Kidney capillary endothelial cell (primary cell): Measurements from ENCODE around the gene PPFIBP2.

Experiments
- DNase-seq: peaks from one replicate; pipeline ENCODE4 v3.0.0-alpha.2; 2018; ENCODE audit warnings: low spot score

The PPFIBP2 gene

GRCh38 chr11:7552666-7553065 is 38.9 kb downstream of the PPFIBP2 start:
- no peak for DNase-seq

GRCh38 chr11:7555052-7555699 is 41.4 kb downstream of the PPFIBP2 start:
- no peak for DNase-seq

- DNase-seq: no peak
Observed at GRCh38 chr11:7558046-7558445, 44.2 kb downstream of the PPFIBP2 start.

GRCh38 chr11:7559398-7560283 is 45.8 kb downstream of the PPFIBP2 start:
- DNase-seq: no peak

GRCh38 chr11:7561562-7561961 is 47.8 kb downstream of the PPFIBP2 start:
- no peak for DNase-seq

- DNase-seq: no peak
Observed at GRCh38 chr11:7563281-7563680, 49.5 kb downstream of the PPFIBP2 start.

- DNase-seq: no peak
Observed at GRCh38 chr11:7564803-7565202, 51.0 kb downstream of the PPFIBP2 start.

- DNase-seq: no peak
Observed at GRCh38 chr11:7567311-7567710, 53.5 kb downstream of the PPFIBP2 start.

- no peak for DNase-seq
Observed at GRCh38 chr11:7569044-7569443, 55.2 kb downstream of the PPFIBP2 start.

- no peak for DNase-seq
Observed at GRCh38 chr11:7570241-7570640, 56.4 kb downstream of the PPFIBP2 start.

GRCh38 chr11:7570938-7571521 is 57.2 kb downstream of the PPFIBP2 start:
- no peak for DNase-seq

- DNase-seq: peak; percentile 57
Observed at GRCh38 chr11:7571640-7572000, 57.8 kb downstream of the PPFIBP2 start.

- DNase-seq: no peak
Observed at GRCh38 chr11:7572001-7572712, 58.4 kb downstream of the PPFIBP2 start.

GRCh38 chr11:7573193-7573557 is 59.4 kb downstream of the PPFIBP2 start:
- no peak for DNase-seq

- no peak for DNase-seq
Observed at GRCh38 chr11:7573558-7574296, 59.9 kb downstream of the PPFIBP2 start.

- DNase-seq: no peak
Observed at GRCh38 chr11:7574491-7575130, 60.8 kb downstream of the PPFIBP2 start.

- DNase-seq: no peak
Observed at GRCh38 chr11:7575841-7576725, 62.3 kb downstream of the PPFIBP2 start.

- no peak for DNase-seq
Observed at GRCh38 chr11:7576726-7577290, 63.0 kb downstream of the PPFIBP2 start.

- DNase-seq: peak; percentile 23
Observed at GRCh38 chr11:7577291-7578190, 63.7 kb downstream of the PPFIBP2 start.
